ENCODE measurements around the gene ACVR2B. TPM values are rescaled to one million over a fixed set of nuclear protein-coding genes. Genes with fewer than 3 reads are reported as not detected.

ACVR2B gene
- total RNA-seq, 1 donor from 2014 or later, result 8.2 TPM

- H3K4me1 ChIP-seq, result no peaks in the 10 kb centered on the region
- no peak for TF ChIP-seq CTCF (IDR thresholded peaks at IDR 0.05)
- H3K27me3 ChIP-seq (ENCODE audit: low read depth), result no peaks in the 10 kb centered on the region
- H3K36me3 ChIP-seq, result peaks cover 4% of the 10 kb centered on the region
- intact Hi-C loops (cut with DNase I), result no loop called here
- no peak for ATAC-seq
- no peak overlapping the region for H3K4me3 ChIP-seq
- H3K27ac ChIP-seq, result no peak overlapping the region
- H3K9me3 ChIP-seq, result no peaks in the 10 kb centered on the region
- no peak for DNase-seq
These were observed 35.3 kb downstream of the ACVR2B start for GRCh38 chr3:38488949-38489348.

DNA sequence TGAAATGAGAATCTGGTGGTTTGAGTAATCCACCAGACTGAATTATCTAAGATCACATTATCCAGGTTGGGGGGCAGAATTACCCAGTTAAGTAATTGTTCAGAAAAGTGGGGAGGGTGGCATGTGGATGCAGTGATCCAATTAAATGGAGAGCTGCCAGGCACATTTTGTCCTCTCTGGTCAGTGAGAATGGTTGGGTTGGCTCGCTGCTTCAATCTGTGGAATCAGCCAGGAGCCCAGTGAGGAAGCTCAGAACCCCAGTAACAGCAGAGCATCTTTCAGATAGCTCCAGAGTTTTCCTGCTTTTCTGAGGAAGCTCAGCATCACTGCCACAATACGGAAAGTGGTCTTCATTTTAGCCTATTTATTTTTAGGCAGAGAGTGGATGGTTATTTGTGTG, 36.1 kb downstream of the ACVR2B start:
- Histone ChIP-seq H3K9me3 (no peaks in the 10 kb centered on the region), H3K4me3 (no peak overlapping the region), H3K27me3 (ENCODE audit: low read depth) (no peaks in the 10 kb centered on the region), H3K4me1 (no peaks in the 10 kb centered on the region), H3K36me3 (no peaks in the 10 kb centered on the region), H3K27ac (no peak overlapping the region)
- no peak for TF ChIP-seq CTCF (IDR thresholded peaks at IDR 0.05)
- DNase-seq, result no peak
- ATAC-seq, result no peak
- intact Hi-C loops (cut with DNase I), result no loop called here

GRCh38 chr3:38490281-38491030, 36.8 kb downstream of the ACVR2B start:
- Histone ChIP-seq H3K9me3 (no peaks in the 10 kb centered on the region), H3K4me1 (no peaks in the 10 kb centered on the region), H3K27me3 (ENCODE audit: low read depth) (no peaks in the 10 kb centered on the region), H3K4me3 (no peak overlapping the region), H3K27ac (no peak overlapping the region), H3K36me3 (no peaks in the 10 kb centered on the region)
- DNase-seq, result no peak
- no peak for ATAC-seq
- no peak for TF ChIP-seq CTCF (IDR thresholded peaks at IDR 0.05)
- intact Hi-C loops (cut with DNase I), result no loop called here

GRCh38 chr3:38491215-38491614, 37.5 kb downstream of the ACVR2B start:
- Histone ChIP-seq H3K4me1 (no peaks in the 10 kb centered on the region), H3K9me3 (no peaks in the 10 kb centered on the region), H3K4me3 (no peak overlapping the region), H3K27ac (no peak overlapping the region), H3K27me3 (ENCODE audit: low read depth) (no peaks in the 10 kb centered on the region), H3K36me3 (no peaks in the 10 kb centered on the region)
- TF ChIP-seq CTCF (IDR thresholded peaks at IDR 0.05), result no peak
- ATAC-seq (no peak), DNase-seq (no peak)
- intact Hi-C loops (cut with DNase I), result no loop called here

- Histone ChIP-seq H3K9me3 (no peaks in the 10 kb centered on the region), H3K27me3 (ENCODE audit: low read depth) (no peaks in the 10 kb centered on the region), H3K4me3 (no peak overlapping the region), H3K4me1 (peaks cover 8% of the 10 kb centered on the region), H3K27ac (no peak overlapping the region), H3K36me3 (no peaks in the 10 kb centered on the region)
- TF ChIP-seq CTCF (IDR thresholded peaks at IDR 0.05), result no peak
- DNase-seq (no peak), ATAC-seq (no peak)
- intact Hi-C loops (cut with DNase I), result no loop called here
These were observed 39.3 kb downstream of the ACVR2B start for GRCh38 chr3:38493031-38493430.
